WTC11 (cell line): Measurements from ENCODE around the gene CLCNKB. TPM values are rescaled to one million over a fixed set of nuclear protein-coding genes. Genes with fewer than 3 reads are reported as not detected.

Experiments
- ATAC-seq: fragments of 200-7000 bp; cut with Tn5 transposase; 2 replicates; pipeline ENCODE4 v1.10.0; 2021; ENCODE audit warnings: mild to moderate bottlenecking, moderate library complexity
- CTCF ChIA-PET: fragments of 300-600 bp; sonication (Branson Sonifier 250); formaldehyde crosslinking; loops from one replicate; lab custom pipeline; 2021; ENCODE audit warnings: antibody characterized with exemption; lab: Charles Lee
- POLR2A ChIA-PET: fragments of 350-600 bp; sonication (Branson Sonifier 250); formaldehyde crosslinking; loops from one replicate; lab custom pipeline; 2021; ENCODE audit warnings: antibody characterized with exemption; lab: Charles Lee
- DNase-seq: peaks from one replicate; pipeline ENCODE4 v3.0.0; 2021; ENCODE audit warnings: low spot score
- H3K27ac Mint-ChIP-seq: 2 replicates; pipeline ENCODE4 v1.8.0; 2021; ENCODE audit warnings: mixed read lengths
- H3K27me3 Mint-ChIP-seq: 2 replicates; pipeline ENCODE4 v1.8.0; 2021; ENCODE audit warnings: low read depth, mild to moderate bottlenecking, moderate library complexity, mixed read lengths
- H3K36me3 Mint-ChIP-seq: 2 replicates; pipeline ENCODE4 v1.8.0; 2021; ENCODE audit warnings: mixed read lengths
- H3K4me1 Mint-ChIP-seq: 2 replicates; pipeline ENCODE4 v1.8.0; 2022; ENCODE audit warnings: mixed read lengths
- H3K4me3 Mint-ChIP-seq: 2 replicates; pipeline ENCODE4 v1.8.0; 2021; ENCODE audit warnings: mild to moderate bottlenecking, moderate library complexity, mixed read lengths
- H3K9me3 Mint-ChIP-seq: 2 replicates; pipeline ENCODE4 v1.8.0; 2021; ENCODE audit warnings: mixed read lengths
- ARID4B ChIP-seq: sonication (generic); formaldehyde crosslinking; IDR thresholded peaks from 2 replicates; pipeline ENCODE4 v1.8.0; 2023; ENCODE audit warnings: missing genetic modification reagents, mild to moderate bottlenecking, borderline replicate concordance
- ATF1 ChIP-seq: sonication (generic); formaldehyde crosslinking; IDR thresholded peaks from 2 replicates; pipeline ENCODE4 v1.8.1; 2023; ENCODE audit warnings: mild to moderate bottlenecking, moderate library complexity, missing genetic modification reagents
- CBFB ChIP-seq: sonication (generic); formaldehyde crosslinking; IDR thresholded peaks from 2 replicates; pipeline ENCODE4 v1.8.1; 2022; ENCODE audit warnings: mild to moderate bottlenecking, low read depth, missing genetic modification reagents
- CREB1 ChIP-seq: sonication (generic); formaldehyde crosslinking; IDR thresholded peaks from 2 replicates; pipeline ENCODE4 v1.8.0; 2023; ENCODE audit warnings: mild to moderate bottlenecking, missing genetic modification reagents
- FOXK1 ChIP-seq: sonication (generic); formaldehyde crosslinking; IDR thresholded peaks from 2 replicates; pipeline ENCODE4 v1.8.0; 2022; ENCODE audit warnings: mild to moderate bottlenecking, moderate library complexity, missing genetic modification reagents
- HMGA2 ChIP-seq: fragments of 250-450 bp; sonication (Bioruptor Pico); IDR thresholded peaks from 2 replicates; pipeline ENCODE4 v1.4.0; 2021; ENCODE audit warnings: mild to moderate bottlenecking, moderate library complexity
- MXD4 ChIP-seq: fragments of 250-450 bp; sonication (Bioruptor Pico); IDR thresholded peaks from 2 replicates; pipeline ENCODE4 v1.8.0; 2021; ENCODE audit warnings: mild to moderate bottlenecking, moderate library complexity, borderline replicate concordance
- NFE2L1 ChIP-seq: sonication (generic); formaldehyde crosslinking; IDR thresholded peaks from 2 replicates; pipeline ENCODE4 v1.8.1; 2023; ENCODE audit warnings: missing genetic modification reagents
- NR2C2 ChIP-seq: sonication (generic); formaldehyde crosslinking; IDR thresholded peaks from 2 replicates; pipeline ENCODE4 v1.8.0; 2022; ENCODE audit warnings: mild to moderate bottlenecking, missing genetic modification reagents
- SMAD4 ChIP-seq: sonication (generic); formaldehyde crosslinking; IDR thresholded peaks from 2 replicates; pipeline ENCODE4 v1.8.0; 2022; ENCODE audit warnings: mild to moderate bottlenecking, missing genetic modification reagents
- SOX15 ChIP-seq: fragments of 250-450 bp; sonication (Bioruptor Pico); IDR thresholded peaks from 2 replicates; pipeline ENCODE4 v1.9.0; 2021; ENCODE audit warnings: mild to moderate bottlenecking
- ZBTB21 ChIP-seq: sonication (generic); formaldehyde crosslinking; IDR thresholded peaks from 2 replicates; pipeline ENCODE4 v1.8.1; 2023; ENCODE audit warnings: mild to moderate bottlenecking, missing genetic modification reagents, borderline replicate concordance
- ZNF121 ChIP-seq: sonication (generic); formaldehyde crosslinking; IDR thresholded peaks from 2 replicates; pipeline ENCODE4 v1.8.0; 2023; ENCODE audit warnings: missing genetic modification reagents
- ZNF138 ChIP-seq: sonication (generic); formaldehyde crosslinking; conservative IDR thresholded peaks from 2 replicates; pipeline ENCODE4 v1.8.1; 2022; ENCODE audit warnings: mild to moderate bottlenecking, moderate library complexity, missing genetic modification reagents
- ZNF281 ChIP-seq: sonication (generic); formaldehyde crosslinking; IDR thresholded peaks from 2 replicates; pipeline ENCODE4 v1.8.0; 2023; ENCODE audit warnings: mild to moderate bottlenecking, missing genetic modification reagents
- ZNF423 ChIP-seq: fragments of 250-450 bp; sonication (Bioruptor Pico); IDR thresholded peaks from 2 replicates; pipeline ENCODE4 v2.1.2; 2022; ENCODE audit warnings: mild to moderate bottlenecking, moderate library complexity
- ZNF425 ChIP-seq: fragments of 250-450 bp; sonication (Bioruptor Pico); conservative IDR thresholded peaks from 2 replicates; pipeline ENCODE4 v1.9.0; 2021; ENCODE audit warnings: mild to moderate bottlenecking
- total RNA-seq: library from RNA; stranded (reverse); gene quantifications from 3 replicates; pipeline ENCODE4 v1.2.3, GENCODE V29; 2021
- TF ChIP-seq, protein P1 (sequence below): sonication (generic); formaldehyde crosslinking; IDR thresholded peaks from 2 replicates; pipeline ENCODE4 v1.8.1; 2023; ENCODE audit warnings: mild to moderate bottlenecking, missing genetic modification reagents, moderate library complexity
- TF ChIP-seq, protein P2 (sequence below): sonication (generic); formaldehyde crosslinking; IDR thresholded peaks from 2 replicates; pipeline ENCODE4 v1.8.0; 2022; ENCODE audit warnings: mild to moderate bottlenecking, missing genetic modification reagents

The CLCNKB gene
- total RNA-seq, 1 experiment from 2014 or later = 1.8 TPM

GRCh38 chr1:16092923-16093511 lies 49.4 kb downstream of the CLCNKB start:
- ATAC-seq (no peak), DNase-seq (no peak)
- H3K27ac Mint-ChIP-seq = no peak overlapping the region
- H3K4me1 Mint-ChIP-seq = peaks cover 7% of the 10 kb centered on the region; the same call in 1 of the 2 replicates
- H3K9me3 Mint-ChIP-seq = no peaks in the 10 kb centered on the region
- ChIA-PET POLR2A (no interaction called here), CTCF (interaction anchor here (1.2 to 4.7 kb wide), 2 partner anchors 10 to 135 kb away, joined by 3 to 50 read pairs; no protein-coding TSS in a partner anchor)
- H3K36me3 Mint-ChIP-seq = no peaks in the 10 kb centered on the region
- H3K4me3 Mint-ChIP-seq = no peak overlapping the region
- no peaks in the 10 kb centered on the region for H3K27me3 Mint-ChIP-seq
- no peak for TF ChIP-seq ZNF425 (CRISPR knock-in tag)
- TF ChIP-seq, protein P1, sequence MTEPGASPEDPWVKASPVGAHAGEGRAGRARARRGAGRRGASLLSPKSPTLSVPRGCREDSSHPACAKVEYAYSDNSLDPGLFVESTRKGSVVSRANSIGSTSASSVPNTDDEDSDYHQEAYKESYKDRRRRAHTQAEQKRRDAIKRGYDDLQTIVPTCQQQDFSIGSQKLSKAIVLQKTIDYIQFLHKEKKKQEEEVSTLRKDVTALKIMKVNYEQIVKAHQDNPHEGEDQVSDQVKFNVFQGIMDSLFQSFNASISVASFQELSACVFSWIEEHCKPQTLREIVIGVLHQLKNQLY (CRISPR knock-in tag) = no peak

GRCh38 chr1:16093611-16094010 lies 50.0 kb downstream of the CLCNKB start:
- Mint-ChIP-seq H3K9me3 (no peaks in the 10 kb centered on the region), H3K27me3 (no peaks in the 10 kb centered on the region), H3K36me3 (no peaks in the 10 kb centered on the region), H3K27ac (no peak overlapping the region), H3K4me1 (peaks cover 6% of the 10 kb centered on the region), H3K4me3 (no peak overlapping the region)
- ChIA-PET CTCF (interaction anchor here (1.0 to 4.7 kb wide), 3 partner anchors 11 to 135 kb away, joined by 3 to 50 read pairs (median 4); no protein-coding TSS in a partner anchor), POLR2A (no interaction called here)
- ATAC-seq (no peak), DNase-seq (no peak)
- no peak for TF ChIP-seq FOXK1 (CRISPR knock-in tag)
- no peak for TF ChIP-seq ZNF281 (CRISPR knock-in tag)
- TF ChIP-seq ZBTB21 (CRISPR knock-in tag) = no peak
- TF ChIP-seq MXD4 (CRISPR knock-in tag) = no peak
- TF ChIP-seq HMGA2 (CRISPR knock-in tag) = no peak
- TF ChIP-seq SOX15 (CRISPR knock-in tag) = no peak
- TF ChIP-seq ARID4B (CRISPR knock-in tag) = no peak
- TF ChIP-seq NR2C2 = no peak
- no peak for TF ChIP-seq SMAD4
- TF ChIP-seq CBFB (CRISPR knock-in tag) = no peak
- TF ChIP-seq ZNF423 (CRISPR knock-in tag) = no peak
- TF ChIP-seq, protein P2, sequence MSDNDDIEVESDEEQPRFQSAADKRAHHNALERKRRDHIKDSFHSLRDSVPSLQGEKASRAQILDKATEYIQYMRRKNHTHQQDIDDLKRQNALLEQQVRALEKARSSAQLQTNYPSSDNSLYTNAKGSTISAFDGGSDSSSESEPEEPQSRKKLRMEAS (CRISPR knock-in tag) = no peak
- no peak for TF ChIP-seq ATF1
- TF ChIP-seq NFE2L1 = no peak
- no peak for TF ChIP-seq ZNF121 (CRISPR knock-in tag)
- no peak for TF ChIP-seq CREB1 (CRISPR knock-in tag)
- TF ChIP-seq ZNF138 (CRISPR knock-in tag) = no peak
- TF ChIP-seq, all 79 proteins: peak for 0
